IPS-20b (cell line): ENCODE data around the gene C1QL1.

Experiments
- H3K27ac ChIP-seq: one replicate; pipeline ENCODE4 v1.5.1; 2013; ENCODE audit warnings: low read length
- H3K27me3 ChIP-seq: 2 replicates; pipeline ENCODE4 v1.6.1; 2013; ENCODE audit warnings: mild to moderate bottlenecking, low read length, inconsistent platforms; ENCODE audit not compliant: insufficient read depth
- H3K36me3 ChIP-seq: 2 replicates; pipeline ENCODE4 v1.6.1; 2013; ENCODE audit warnings: low read depth, mild to moderate bottlenecking, inconsistent platforms, low read length, moderate library complexity; ENCODE audit not compliant: insufficient read depth
- H3K4me1 ChIP-seq: 2 replicates; pipeline ENCODE4 v1.6.1; 2013; ENCODE audit warnings: mild to moderate bottlenecking, control low read depth, inconsistent platforms, low read length, moderate library complexity; ENCODE audit not compliant: insufficient read depth
- H3K4me3 ChIP-seq: 2 replicates; pipeline ENCODE4 v1.5.1; 2013; ENCODE audit warnings: mild to moderate bottlenecking, low read length, inconsistent platforms
- H3K9ac ChIP-seq: 2 replicates; pipeline ENCODE4 v1.6.1; 2013; ENCODE audit warnings: low read depth, mild to moderate bottlenecking, inconsistent platforms, low read length, moderate library complexity
- H3K9me3 ChIP-seq: 2 replicates; pipeline ENCODE4 v1.6.1; 2013; ENCODE audit warnings: mild to moderate bottlenecking, low read depth, low read length, inconsistent platforms; ENCODE audit not compliant: insufficient read depth

The C1QL1 gene

GRCh38 chr17:44971776-44972483, 3.8 kb upstream of the C1QL1 start:
- Histone ChIP-seq H3K27me3 (peaks cover 64% of the 10 kb centered on the region), H3K27ac (no peak overlapping the region), H3K9ac (peak overlapping the region; percentile 2), H3K9me3 (no peaks in the 10 kb centered on the region), H3K4me1 (peaks cover 22% of the 10 kb centered on the region; the same call in 1 of the 2 replicates), H3K36me3 (no peaks in the 10 kb centered on the region), H3K4me3 (peak overlapping the region; percentile 60)

GRCh38 chr17:44970136-44970741, 2.1 kb upstream of the C1QL1 start:
- Histone ChIP-seq H3K9me3 (no peaks in the 10 kb centered on the region), H3K4me1 (peaks cover 22% of the 10 kb centered on the region; the same call in 1 of the 2 replicates), H3K36me3 (no peaks in the 10 kb centered on the region), H3K9ac (peak overlapping the region; percentile 34; the same call in 1 of the 2 replicates), H3K27ac (no peak overlapping the region), H3K4me3 (peak overlapping the region; percentile 78), H3K27me3 (peaks cover 76% of the 10 kb centered on the region)

DNA sequence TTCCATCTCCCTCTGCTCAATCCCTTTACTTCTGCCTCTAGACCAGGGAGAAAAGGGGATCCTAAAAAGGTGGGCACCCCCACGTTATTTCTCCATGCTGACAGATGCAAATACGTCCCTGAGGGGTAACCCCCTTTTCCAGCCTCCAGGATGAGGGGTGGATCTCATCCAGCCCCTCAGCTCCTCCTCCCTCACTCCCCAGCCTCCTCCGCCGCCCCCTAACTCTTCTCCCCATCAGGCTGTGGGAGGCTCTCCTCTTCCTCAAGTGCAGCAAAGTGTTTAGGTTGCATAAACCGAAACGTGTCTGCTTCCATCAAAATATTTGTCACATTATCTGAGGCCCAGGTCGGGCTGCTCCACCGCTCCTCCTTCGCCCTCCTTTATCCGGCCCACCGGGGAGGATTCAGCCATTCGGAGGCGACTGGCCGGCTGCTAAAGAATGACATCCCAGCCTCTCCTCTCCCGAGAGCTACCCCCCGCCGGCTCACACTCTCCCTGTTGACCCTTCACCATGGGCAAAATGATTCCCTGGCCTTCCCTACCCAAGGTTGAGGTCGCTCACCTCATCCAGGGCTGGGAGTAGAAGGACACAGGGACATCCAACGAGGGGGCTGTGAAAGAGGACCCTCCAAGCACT, 1.2 kb upstream of the C1QL1 start:
- H3K9ac ChIP-seq, result peak overlapping the region; percentile 66; the same call in 1 of the 2 replicates

DNA sequence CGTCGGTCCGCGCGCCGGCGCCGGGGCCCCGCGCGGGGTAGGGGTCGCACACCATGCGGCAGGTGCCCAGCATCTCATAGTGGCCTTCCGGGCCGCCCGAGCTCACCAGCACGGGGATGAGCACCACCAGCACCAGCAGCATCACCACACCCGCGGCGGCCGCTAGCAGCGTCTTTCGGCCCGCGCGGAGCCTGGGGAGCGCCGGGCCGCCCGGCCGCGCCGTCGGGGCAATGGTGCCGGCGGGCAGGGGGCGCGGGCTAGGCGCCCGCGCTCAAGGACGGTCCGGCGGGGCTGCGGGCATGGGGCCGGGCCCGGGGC, 237 bp downstream of the C1QL1 start:
- Histone ChIP-seq H3K4me3 (peak overlapping the region; percentile 54; the same call in 1 of the 2 replicates), H3K9ac (no peak overlapping the region), H3K4me1 (peaks cover 22% of the 10 kb centered on the region; the same call in 1 of the 2 replicates), H3K27ac (no peak overlapping the region), H3K9me3 (no peaks in the 10 kb centered on the region), H3K27me3 (peaks cover 89% of the 10 kb centered on the region), H3K36me3 (no peaks in the 10 kb centered on the region)

More for the DNA sequence above, 1.2 kb upstream of the C1QL1 start:
- H3K4me3 ChIP-seq, result peak overlapping the region; percentile 78
- H3K4me1 ChIP-seq, result peaks cover 22% of the 10 kb centered on the region; the same call in 1 of the 2 replicates
- no peak overlapping the region for H3K27ac ChIP-seq
- H3K36me3 ChIP-seq, result no peaks in the 10 kb centered on the region
- peaks cover 85% of the 10 kb centered on the region for H3K27me3 ChIP-seq
- no peaks in the 10 kb centered on the region for H3K9me3 ChIP-seq

GRCh38 chr17:44967026-44967906, 837 bp downstream of the C1QL1 start:
- Histone ChIP-seq H3K27ac (no peak overlapping the region), H3K4me3 (peak overlapping the region; percentile 54; the same call in 1 of the 2 replicates), H3K9ac (no peak overlapping the region), H3K27me3 (peaks cover 83% of the 10 kb centered on the region), H3K4me1 (peaks cover 20% of the 10 kb centered on the region; the same call in 1 of the 2 replicates), H3K36me3 (no peaks in the 10 kb centered on the region), H3K9me3 (no peaks in the 10 kb centered on the region)

DNA sequence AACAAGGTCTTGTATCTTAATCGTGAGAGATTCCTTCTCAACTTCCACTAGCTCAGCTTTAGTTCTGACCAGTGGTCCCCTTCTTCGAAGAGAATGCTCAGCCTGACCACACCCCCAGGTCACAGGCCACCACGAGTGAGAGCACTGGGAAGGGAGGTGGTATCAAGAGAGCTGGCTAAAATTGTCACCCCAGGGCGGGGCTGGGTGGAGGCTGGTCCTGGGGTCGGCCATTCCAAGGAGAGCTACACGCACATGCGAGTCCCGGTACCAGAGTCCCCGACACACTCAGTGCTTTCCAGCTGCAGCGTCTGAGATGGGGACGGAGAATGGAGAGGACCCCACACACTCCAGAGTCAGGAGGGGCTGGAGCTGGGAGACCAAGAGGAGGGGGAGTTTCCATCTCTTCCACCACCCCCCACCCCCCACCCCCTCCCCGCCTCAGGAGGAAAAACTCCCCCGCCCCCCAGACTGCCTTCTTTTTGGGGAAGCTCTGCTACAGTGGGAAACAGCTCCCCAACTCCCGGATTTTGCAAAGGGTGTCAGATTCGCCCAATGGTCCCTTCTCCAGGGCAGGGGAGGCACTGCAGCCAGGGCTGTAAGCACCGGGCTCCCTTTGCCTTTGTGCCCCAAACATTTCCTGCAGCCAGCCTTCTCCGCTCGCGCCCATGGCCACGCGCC, 1.6 kb downstream of the C1QL1 start:
- H3K27ac ChIP-seq, result no peak overlapping the region
- no peaks in the 10 kb centered on the region for H3K36me3 ChIP-seq
- H3K9ac ChIP-seq, result no peak overlapping the region
- H3K9me3 ChIP-seq, result no peaks in the 10 kb centered on the region
- H3K4me1 ChIP-seq, result peaks cover 13% of the 10 kb centered on the region; the same call in 1 of the 2 replicates
- peaks cover 75% of the 10 kb centered on the region for H3K27me3 ChIP-seq
- H3K4me3 ChIP-seq, result peak overlapping the region; percentile 54; the same call in 1 of the 2 replicates

DNA sequence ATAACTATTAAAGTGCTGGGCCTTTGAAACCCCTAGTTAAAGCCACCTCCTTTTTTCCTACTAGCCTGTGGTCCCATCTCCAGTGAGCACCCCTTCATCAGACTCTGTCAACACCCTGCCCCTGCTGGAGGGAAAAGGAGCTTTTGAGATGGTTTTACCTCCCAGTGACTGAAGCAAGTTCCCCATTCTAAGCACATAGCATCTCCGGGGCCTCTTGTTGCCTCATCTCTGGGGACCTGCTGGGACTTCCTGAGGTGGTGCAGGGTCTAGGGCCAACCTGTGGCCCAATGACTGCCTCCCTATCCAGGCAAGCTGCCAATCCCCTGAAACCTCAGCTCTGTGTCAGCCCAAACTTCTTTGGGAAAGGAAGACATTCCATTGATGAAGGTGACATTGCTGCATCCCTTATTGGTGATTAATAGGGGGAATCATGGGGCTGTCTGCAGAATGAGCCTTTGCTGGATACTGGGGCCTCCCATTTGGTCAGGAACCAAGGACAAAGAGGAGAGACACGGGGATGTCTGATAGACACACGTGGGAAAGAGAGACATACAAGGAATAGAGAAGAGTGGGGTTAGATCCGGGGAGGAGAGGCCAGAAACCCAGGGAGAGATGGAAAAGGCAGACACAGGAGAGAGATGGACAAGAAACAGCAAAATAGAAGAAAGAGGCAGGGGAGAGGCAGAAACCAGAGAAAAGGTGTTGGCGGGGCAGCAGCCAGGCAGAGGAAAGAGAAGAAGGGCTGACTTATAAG, 2.4 kb downstream of the C1QL1 start:
- peaks cover 73% of the 10 kb centered on the region for H3K27me3 ChIP-seq

GRCh38 chr17:44961921-44962350, 6.2 kb downstream of the C1QL1 start:
- Histone ChIP-seq H3K27ac (no peak overlapping the region), H3K9ac (no peak overlapping the region), H3K9me3 (no peaks in the 10 kb centered on the region), H3K36me3 (no peaks in the 10 kb centered on the region), H3K27me3 (peaks cover 54% of the 10 kb centered on the region), H3K4me3 (no peak overlapping the region), H3K4me1 (no peaks in the 10 kb centered on the region)

More for the DNA sequence above, 2.4 kb downstream of the C1QL1 start:
- no peaks in the 10 kb centered on the region for H3K36me3 ChIP-seq
- H3K27ac ChIP-seq, result no peak overlapping the region
- no peak overlapping the region for H3K4me3 ChIP-seq
- no peaks in the 10 kb centered on the region for H3K9me3 ChIP-seq
- peaks cover 8% of the 10 kb centered on the region; the same call in 1 of the 2 replicates for H3K4me1 ChIP-seq
- H3K9ac ChIP-seq, result no peak overlapping the region

DNA sequence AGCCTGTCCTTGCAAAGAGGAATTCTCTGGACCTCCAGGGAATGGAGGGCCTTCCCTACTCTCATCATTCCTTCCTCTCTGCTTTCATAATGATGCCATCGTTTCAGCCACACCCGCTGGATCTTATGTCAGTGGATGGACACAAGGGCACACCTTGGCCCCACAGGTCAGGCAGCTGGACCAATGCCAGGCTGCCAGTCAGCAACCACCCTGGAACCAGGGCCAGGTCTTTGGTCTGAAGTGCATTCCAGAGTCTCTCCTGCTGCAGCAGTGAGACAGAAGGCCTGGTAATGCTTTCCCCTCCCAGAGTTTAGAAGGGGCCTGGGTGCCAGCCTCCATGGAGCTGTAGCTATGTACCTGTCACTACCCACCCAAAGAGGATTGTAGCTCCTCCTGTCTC, 7.4 kb downstream of the C1QL1 start:
- Histone ChIP-seq H3K36me3 (no peaks in the 10 kb centered on the region), H3K4me1 (no peaks in the 10 kb centered on the region), H3K4me3 (no peak overlapping the region), H3K27ac (no peak overlapping the region), H3K27me3 (peaks cover 42% of the 10 kb centered on the region), H3K9me3 (no peaks in the 10 kb centered on the region), H3K9ac (no peak overlapping the region)

GRCh38 chr17:44959821-44960531, 8.1 kb downstream of the C1QL1 start:
- Histone ChIP-seq H3K27ac (no peak overlapping the region), H3K36me3 (no peaks in the 10 kb centered on the region), H3K4me1 (no peaks in the 10 kb centered on the region), H3K9me3 (no peaks in the 10 kb centered on the region), H3K9ac (no peak overlapping the region), H3K27me3 (peaks cover 34% of the 10 kb centered on the region), H3K4me3 (no peak overlapping the region)
